H1 (cell line): Measurements from ENCODE around the gene CPNE4.

Experiments used
- CEBPB ChIP-seq: IDR thresholded peaks from 2 replicates; pipeline ENCODE4 v1.6.1; 2012; ENCODE audit warnings: low read depth, low read length
- CTCF ChIP-seq, 3 experiments: IDR thresholded peaks; 1 replicate in 2 of 3; 2 replicates in 1 of 3; pipeline versions ENCODE4 v1.5.1 to v1.6.1; 2011; ENCODE audit warnings: low read length in 3 of 3, mild to moderate bottlenecking in 3 of 3, inconsistent platforms in 2 of 3, low read depth in 1 of 3, moderate library complexity in 1 of 3; ENCODE audit not compliant: insufficient read depth in 1 of 3; ENCODE audit errors: control extremely low read depth in 1 of 3
- GABPA ChIP-seq: IDR thresholded peaks from 2 replicates; pipeline ENCODE4 v1.6.1; 2011; ENCODE audit warnings: mild to moderate bottlenecking, low read length, moderate library complexity, borderline replicate concordance; ENCODE audit not compliant: insufficient read depth
- GTF2F1 ChIP-seq: IDR thresholded peaks from 2 replicates; pipeline ENCODE4 v1.6.1; 2012; ENCODE audit warnings: low read depth, low read length, improper control_type of control experiment, borderline replicate concordance
- POLR2A ChIP-seq, 2 experiments: IDR thresholded peaks; 1 replicate in 1 of 2; 2 replicates in 1 of 2; pipeline ENCODE4 v1.6.1; 2011; ENCODE audit warnings: low read depth in 2 of 2, low read length in 2 of 2, mild to moderate bottlenecking in 2 of 2; ENCODE audit errors: control extremely low read depth in 1 of 2
- TBP ChIP-seq: IDR thresholded peaks from 2 replicates; pipeline ENCODE4 v1.6.1; 2011; ENCODE audit warnings: low read depth, low read length, improper control_type of control experiment
- ZNF274 ChIP-seq: IDR thresholded peaks from 2 replicates; pipeline ENCODE4 v1.7.0; 2012; ENCODE audit warnings: low read length, borderline replicate concordance; ENCODE audit errors: extremely low read depth

- no peak for TF ChIP-seq POLR2A (IDR thresholded peaks at IDR 0.05; ENCODE audit: control extremely low read depth in 1 of 2, low read depth in 2 of 2, low read length in 2 of 2)
- no peak for TF ChIP-seq CTCF (IDR thresholded peaks at IDR 0.05; ENCODE audit: control extremely low read depth in 1 of 3, insufficient read depth in 1 of 3, low read depth in 1 of 3, low read length in 3 of 3)
- TF ChIP-seq GABPA = no peak
- no peak for TF ChIP-seq GTF2F1
- no peak for TF ChIP-seq ZNF274
- TF ChIP-seq CEBPB = no peak
- TF ChIP-seq TBP = no peak
Observed at GRCh38 chr3:132014105-132014504, 20.7 kb downstream of the CPNE4 start.
